ENCODE measurements around the gene MLYCD.

GRCh38 chr16:83939266-83939855, 40.4 kb downstream of the MLYCD start:
- TF ChIP-seq POLR2AphosphoS5 (IDR thresholded peaks at IDR 0.05) = no peak
- no peak for TF ChIP-seq CTCF (IDR thresholded peaks at IDR 0.05)
- TF ChIP-seq EP300 (IDR thresholded peaks at IDR 0.05; ENCODE audit: low read depth) = no peak
- TF ChIP-seq POLR2A (IDR thresholded peaks at IDR 0.05) = no peak
